ENCODE measurements around the gene PSKH1. TPM values are rescaled to one million over a fixed set of nuclear protein-coding genes. Genes with fewer than 3 reads are reported as not detected.
"Not testable (repeated sequence)": the region's sequence is repeated elsewhere in the genome, so short reads cannot be mapped to it uniquely, and the experiment has no call there.

PSKH1 gene
- total RNA-seq, 1 experiment from 2014 or later = 2.3 TPM

DNA sequence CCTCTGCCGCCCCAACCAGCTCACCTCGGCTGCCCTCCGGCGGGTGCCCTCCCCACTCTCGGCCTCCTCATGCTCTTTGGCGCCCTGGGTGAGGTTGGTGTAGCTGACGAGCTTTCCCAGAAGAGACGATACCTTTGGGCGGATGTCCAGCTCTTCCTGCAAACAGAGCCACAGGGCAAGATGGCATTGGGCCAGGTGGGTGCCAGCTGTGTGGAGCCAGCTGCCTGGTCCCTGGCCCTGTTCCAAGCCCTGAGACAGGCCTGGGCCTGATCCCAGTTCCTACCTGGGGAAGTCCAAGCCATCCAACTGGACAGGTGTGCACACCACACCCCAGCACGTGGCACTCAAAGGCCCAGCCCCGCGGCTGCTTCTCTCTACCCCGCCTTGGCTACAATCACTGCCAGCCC, 68.5 kb downstream of the PSKH1 start:
- DNase-seq (ENCODE audit: low read depth) = no peak

DNA sequence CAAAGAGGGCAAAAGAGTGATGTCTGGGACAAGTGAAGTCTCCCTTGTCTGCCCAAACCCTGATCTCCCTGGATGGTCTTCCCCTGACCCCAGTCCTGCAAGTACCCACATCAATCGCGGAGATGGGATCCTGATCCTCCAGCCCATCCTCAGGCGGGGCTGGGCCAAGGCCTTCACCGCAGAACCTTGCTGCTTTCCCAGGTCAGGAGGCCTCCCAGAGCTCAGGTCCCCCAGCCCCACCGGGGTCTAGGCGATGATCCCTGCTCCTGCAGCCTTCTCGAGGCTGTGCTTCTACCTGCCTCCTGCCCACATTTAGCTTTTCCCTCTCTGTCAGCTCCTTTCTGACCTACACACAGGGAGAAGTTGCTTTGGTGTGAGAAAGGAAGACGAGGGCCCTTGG, 69.1 kb downstream of the PSKH1 start:
- no peak for DNase-seq (ENCODE audit: low read depth)

DNA sequence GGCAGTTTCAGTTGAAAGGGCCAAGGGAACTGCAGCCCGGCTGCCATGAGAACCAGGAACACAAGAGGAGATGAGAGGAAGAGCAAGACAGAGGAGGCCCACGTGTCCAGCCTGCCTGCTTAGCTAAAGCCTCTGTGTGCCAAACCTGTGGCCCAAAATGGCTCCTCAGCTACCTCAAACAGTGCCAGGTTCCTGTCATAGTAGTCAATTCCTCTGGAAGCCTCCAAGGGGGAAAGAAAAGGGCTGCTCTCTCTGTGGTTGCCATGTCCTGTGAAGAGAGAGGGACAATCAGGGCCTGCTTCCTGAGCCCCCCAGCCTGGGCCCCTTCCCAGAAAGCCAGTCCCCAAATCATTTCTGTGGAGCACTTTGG, 70.2 kb downstream of the PSKH1 start:
- no peak for DNase-seq (ENCODE audit: low read depth)

- DNase-seq (ENCODE audit: low read depth) = no peak
Measured at GRCh38 chr16:67963662-67964321, 70.7 kb downstream of the PSKH1 start.

DNA sequence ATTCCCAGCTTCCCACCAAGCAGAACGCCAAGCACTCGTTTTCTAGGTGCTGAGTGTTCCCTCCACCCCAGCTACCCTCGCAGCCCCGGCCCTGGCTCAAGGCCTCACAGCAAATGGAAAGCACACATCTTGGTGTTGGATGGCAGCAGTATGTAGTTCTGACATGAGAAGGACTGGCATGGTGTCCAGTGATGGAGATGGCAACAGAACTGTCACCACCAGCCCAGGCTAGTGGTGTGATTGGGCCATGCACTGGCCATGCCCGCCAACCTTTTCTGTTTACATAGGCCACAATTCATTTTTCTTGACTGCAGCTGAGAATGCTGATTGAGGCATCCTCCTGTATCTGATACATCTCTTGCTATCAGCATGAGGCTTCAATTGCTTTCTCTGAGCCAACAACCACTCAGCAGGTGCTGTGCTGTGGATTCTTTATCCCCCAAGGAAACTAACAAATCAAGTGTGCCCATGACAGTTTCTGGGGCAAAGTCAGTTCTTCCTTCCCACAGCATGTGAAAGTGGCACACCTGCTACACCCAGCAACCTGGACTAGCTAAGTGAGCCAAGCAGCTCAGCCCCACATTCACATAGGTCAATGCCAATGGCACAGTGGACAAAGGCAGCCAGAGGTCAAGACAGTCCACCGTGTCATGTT, 71.5 kb downstream of the PSKH1 start:
- no peak for DNase-seq (ENCODE audit: low read depth)

DNA sequence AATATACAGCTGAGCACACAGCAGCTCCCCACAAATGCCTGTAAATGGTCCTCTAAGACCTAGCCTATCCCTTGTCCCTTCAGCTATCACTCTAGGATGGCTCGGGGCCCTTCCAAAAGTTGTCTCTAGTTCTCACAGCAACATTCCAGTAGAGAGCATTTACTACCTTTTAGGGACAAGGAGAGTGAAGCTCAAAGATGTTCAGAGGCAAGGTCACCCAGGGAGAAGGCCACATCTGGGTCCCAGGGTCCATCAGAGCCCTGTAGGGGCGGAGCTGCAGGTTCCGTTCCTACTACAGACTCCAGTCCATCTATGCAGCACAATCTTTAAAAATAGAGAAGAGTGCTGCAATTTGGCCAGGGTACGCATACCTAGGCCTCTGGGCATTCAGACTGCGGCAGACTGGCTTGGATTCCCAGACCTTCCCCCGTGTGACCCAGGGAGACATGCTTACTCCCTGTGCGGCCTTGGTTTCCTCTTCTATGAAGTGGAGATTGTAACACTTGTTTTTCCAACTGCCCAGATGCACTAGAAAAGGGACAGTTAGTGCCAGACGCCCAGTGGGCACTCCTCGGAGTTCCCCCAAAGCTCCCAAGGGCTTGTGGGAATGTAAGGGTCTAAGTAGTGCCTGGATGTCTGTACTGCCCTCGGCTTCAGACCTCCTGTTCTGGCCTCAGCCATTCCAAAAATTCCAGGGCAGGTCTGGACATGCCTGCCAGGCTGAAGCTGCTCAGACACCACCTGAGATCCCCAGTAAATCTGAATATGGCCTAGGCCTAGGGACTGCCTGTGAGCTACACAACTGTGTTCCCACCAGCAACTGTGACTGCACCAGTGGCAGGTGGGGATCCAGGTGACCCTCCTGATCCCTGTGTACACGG, 72.9 kb downstream of the PSKH1 start:
- DNase-seq (ENCODE audit: low read depth) = no peak

DNA sequence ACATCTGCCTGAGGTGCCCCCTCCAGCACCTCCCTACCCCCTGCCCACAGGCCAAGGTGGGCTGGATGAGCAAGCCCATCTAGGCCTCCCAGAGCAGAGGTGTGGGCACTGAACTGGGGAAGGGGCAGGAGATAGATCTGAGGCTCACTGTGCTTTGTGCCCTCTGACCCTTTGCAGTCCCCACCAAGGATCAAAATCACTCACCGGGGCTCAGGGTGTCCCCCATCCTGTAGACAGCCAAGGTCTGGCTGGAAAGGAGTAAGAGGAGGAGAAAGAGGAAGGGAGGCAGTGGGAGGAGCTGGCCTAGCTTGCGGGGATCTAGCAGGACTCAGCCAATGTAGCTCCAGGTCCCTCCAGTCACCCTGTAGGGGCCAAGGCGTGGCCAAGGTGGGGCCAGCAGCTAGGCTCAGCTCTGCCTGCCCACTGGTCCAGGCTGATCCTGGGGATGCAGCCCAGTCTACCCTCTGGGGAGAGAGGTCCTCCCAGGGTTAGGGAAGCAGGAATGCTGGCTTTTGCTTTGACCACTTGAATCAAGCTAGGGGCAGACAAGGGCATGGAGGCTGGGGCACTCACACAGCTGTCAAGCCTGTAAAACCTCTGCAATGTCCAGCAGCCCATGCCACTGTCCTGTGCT, 73.6 kb downstream of the PSKH1 start:
- DNase-seq (ENCODE audit: low read depth) = no peak

DNA sequence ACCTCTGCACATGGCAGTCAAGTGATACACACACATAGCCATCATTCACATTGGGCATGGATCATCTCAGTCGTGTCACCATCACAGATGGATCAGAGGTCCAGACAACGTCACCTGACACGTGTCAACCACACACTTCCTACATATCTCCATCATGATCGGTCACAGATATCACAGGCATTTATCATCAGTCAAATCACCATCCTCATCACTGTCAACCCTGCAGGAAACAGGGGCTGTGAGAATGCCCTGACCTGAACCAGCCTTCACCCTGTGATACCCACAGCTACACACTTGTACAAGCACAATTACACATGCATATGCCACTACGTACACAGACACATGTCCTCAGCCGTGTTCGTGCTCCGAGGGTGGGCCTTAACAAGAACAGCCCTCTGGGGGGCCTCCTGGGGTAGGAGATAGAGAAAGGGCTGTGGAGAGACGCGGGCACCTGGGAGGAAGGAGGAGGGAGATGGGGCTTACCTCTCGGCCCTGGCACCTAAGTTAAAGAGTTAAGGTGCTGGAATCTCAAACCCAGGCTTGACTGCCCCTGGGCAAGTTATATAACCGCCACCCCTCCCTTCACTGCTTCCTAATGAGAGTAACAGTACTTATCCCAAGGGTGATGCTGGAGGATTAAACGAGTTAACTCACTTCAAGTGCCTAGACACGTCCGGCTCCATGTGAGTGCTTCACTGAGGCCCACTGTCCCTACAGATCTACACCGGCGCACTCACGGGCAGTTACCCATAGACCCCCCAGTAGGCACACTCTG, 74.3 kb downstream of the PSKH1 start:
- DNase-seq (ENCODE audit: low read depth) = no peak

DNA sequence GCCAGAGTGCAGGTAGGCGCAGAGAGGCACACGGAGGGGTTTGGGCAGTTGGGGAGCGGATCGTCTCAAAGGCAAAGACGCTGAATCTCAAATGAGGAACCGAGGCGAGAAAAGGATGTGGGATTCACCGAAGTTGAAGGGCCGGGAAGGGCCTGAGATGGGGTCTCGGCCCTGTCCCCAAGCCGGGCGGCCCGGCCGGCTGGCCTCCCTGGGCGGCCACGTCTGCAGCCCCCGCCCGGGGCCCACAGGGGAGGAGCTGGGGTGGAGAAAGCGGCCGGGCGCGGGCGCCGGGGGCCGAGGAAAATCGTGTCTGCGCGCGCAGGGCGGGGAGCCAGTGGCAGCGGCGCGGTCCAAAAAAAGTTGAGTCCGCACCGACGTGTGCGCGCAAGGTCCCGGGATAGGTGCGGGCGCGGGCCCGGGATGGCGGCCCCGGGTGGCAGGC, 74.9 kb downstream of the PSKH1 start:
- peak; percentile 25 for DNase-seq (ENCODE audit: low read depth)

GRCh38 chr16:67968400-67969253, 75.6 kb downstream of the PSKH1 start, which contains the start of gene SLC12A4:
SLC12A4 (minus strand) TSS chr16:67968637; CDS start chr16:67968553, 84 bp downstream.
- peak; percentile 85 for DNase-seq (ENCODE audit: low read depth)

- DNase-seq (ENCODE audit: low read depth) = no peak
Measured at GRCh38 chr16:67969254-67970039, 76.4 kb downstream of the PSKH1 start.

DNA sequence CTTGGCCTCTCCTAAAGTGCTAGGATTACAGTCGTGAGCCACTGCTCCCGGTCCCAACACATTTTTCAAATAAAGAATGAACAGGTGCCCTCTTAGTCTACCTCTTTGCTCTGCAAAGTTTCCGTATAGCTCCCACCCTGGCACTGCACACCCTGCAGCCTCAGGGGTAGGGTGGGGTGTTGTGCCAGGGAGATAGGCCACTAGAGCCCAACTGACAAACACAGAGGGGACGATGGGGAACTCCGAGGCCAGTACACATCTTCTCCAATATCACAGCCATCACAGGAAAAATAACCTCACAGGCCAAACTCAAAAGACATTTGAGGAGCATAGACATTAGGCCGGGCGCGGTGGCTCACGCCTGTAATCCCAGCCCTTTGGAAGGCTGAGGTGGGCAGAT, 78.1 kb downstream of the PSKH1 start:
- no peak for DNase-seq (ENCODE audit: low read depth)

DNA sequence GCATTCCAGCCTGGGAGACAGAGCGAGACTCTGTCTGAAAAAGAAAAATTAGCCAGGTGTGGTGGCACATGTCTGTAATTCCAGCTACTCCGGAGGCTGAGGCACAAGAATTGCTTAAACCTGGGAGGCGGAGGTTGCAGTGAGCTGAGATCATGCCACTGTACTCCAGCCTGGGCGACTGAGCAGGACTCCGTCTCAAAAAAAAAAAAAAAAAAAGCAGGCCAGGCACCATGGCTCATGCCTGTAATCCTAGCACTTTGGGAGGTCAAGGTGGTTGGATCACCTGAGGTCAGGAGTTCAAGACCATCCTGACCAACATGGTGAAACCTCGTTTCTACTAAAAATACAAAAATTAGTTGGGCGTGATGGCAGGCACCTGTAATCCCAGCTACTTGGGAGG, 79.2 kb downstream of the PSKH1 start:
- DNase-seq (ENCODE audit: low read depth) = not testable (repeated sequence)

DNA sequence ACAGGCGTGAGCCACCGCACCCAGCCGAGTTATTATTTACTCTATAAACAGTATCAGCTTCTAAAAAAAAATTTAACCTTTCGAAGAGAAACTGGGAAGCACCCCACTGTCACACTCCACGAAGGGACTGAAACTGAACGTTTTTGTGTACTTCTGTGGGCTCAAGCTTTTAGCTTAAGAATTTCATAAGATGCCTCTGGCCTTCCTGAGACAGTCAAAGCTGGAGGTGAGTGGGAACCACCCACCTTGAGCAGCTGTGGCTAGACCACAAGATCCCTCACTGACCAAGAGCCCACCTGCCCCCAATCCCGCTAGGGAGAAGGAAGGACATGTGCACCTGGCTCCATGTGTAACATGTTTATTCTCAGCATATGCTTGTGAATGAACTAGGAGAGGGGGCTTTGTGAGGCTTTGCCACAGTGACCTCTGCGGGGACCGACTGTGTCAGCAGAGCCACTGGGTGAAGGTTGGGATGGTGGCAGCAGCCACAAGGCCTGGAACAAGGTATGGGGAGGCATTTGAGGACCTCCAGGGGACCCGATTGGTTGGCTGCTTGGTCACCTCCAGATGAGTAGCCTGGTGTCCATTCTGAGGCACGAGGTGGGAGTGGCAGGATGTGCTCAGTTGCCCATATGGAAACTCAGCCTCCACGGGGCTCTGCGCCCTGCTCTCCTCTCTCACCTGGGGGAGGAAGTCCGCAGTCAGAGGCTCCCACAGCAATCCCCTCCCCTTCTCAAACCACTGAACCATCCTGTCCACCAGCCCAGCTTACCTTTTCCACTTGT, 82.5 kb downstream of the PSKH1 start:
- DNase-seq (ENCODE audit: low read depth) = no peak

GRCh38 chr16:67976205-67976604, 83.2 kb downstream of the PSKH1 start:
- no peak for DNase-seq (ENCODE audit: low read depth)

DNA sequence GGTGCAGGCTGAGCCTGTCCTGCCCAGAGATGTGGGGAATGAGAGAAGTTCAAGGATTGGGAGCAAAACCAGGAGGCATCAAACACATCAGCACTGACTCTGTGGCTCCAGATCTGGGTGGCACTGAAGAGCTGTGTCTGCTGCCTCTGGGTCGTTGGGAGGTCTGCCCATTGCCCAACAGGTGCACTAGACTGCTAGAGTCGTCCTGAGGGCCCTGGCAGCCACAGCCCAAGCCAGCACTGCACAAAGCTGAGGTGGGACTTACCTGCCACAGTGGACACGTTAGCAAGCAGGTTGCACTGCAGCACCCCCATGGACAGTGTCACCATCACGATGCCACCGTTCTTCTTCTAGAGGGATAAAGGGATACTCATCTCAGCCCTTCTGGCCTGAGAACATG, 84.0 kb downstream of the PSKH1 start:
- DNase-seq (ENCODE audit: low read depth) = no peak

- DNase-seq (ENCODE audit: low read depth) = no peak
Measured at GRCh38 chr16:67977469-67978227, 84.6 kb downstream of the PSKH1 start.
